WERI-Rb-1 (cell line): ENCODE measurements around the gene PTPRG.

Source experiments
- DNase-seq: peaks from one replicate; pipeline ENCODE4 v3.0.0-alpha.2; 2020
- H3K27ac ChIP-seq: fragments of 250-450 bp; sonication (Bioruptor Pico); 2 replicates; pipeline ENCODE4 v1.5.1; 2020; ENCODE audit warnings: mild to moderate bottlenecking, moderate library complexity
- H3K27me3 ChIP-seq: fragments of 250-450 bp; sonication (Bioruptor Pico); 2 replicates; pipeline ENCODE4 v1.5.1; 2021; ENCODE audit warnings: mild to moderate bottlenecking, low read depth, moderate library complexity; ENCODE audit not compliant: insufficient read depth, severe bottlenecking
- H3K36me3 ChIP-seq: fragments of 250-450 bp; sonication (Bioruptor Pico); 2 replicates; pipeline ENCODE4 v1.5.1; 2020; ENCODE audit warnings: mild to moderate bottlenecking, moderate library complexity
- H3K4me3 ChIP-seq: 2 replicates; pipeline ENCODE4 v1.5.1; 2011; ENCODE audit warnings: low read depth, mild to moderate bottlenecking, control low read depth, low read length
- H3K9me3 ChIP-seq: fragments of 250-450 bp; sonication (Bioruptor Pico); 2 replicates; pipeline ENCODE4 v1.5.1; 2021; ENCODE audit warnings: mild to moderate bottlenecking, moderate library complexity; ENCODE audit not compliant: severe bottlenecking
- CTCF ChIP-seq: IDR thresholded peaks from 2 replicates; pipeline ENCODE4 v1.5.1; 2011; ENCODE audit warnings: low read depth, mild to moderate bottlenecking, control low read depth, inconsistent platforms, low read length

Gene PTPRG

GRCh38 chr3:61793056-61793455 is 231.7 kb downstream of the PTPRG start:
- no peak for DNase-seq
- Histone ChIP-seq H3K36me3 (no peaks in the 10 kb centered on the region; the same call in 1 of the 2 replicates), H3K4me3 (no peak overlapping the region), H3K27me3 (no peaks in the 10 kb centered on the region), H3K9me3 (peaks cover 2% of the 10 kb centered on the region), H3K27ac (no peak overlapping the region)
- no peak for TF ChIP-seq CTCF

DNA sequence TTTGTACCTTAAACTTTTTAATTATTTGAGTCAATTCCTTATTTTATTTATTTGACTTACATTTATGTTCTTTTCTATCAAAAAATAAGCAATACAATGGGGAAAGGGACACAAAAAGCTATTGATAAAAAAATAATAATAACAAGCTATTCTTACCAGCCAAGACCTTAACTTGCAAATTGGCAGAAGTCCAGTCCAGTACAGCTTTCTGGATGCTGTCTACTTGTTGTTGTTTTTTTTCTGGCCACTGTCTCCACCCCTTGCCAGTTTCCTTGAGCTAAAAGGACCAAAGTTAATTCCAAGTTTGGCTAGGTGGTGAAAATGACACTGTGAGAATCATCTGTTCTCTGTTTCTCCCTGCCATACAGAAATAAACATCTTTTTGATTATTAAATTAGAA is 232.2 kb downstream of the PTPRG start:
- no peaks in the 10 kb centered on the region for H3K27me3 ChIP-seq
- no peak for TF ChIP-seq CTCF

DNA sequence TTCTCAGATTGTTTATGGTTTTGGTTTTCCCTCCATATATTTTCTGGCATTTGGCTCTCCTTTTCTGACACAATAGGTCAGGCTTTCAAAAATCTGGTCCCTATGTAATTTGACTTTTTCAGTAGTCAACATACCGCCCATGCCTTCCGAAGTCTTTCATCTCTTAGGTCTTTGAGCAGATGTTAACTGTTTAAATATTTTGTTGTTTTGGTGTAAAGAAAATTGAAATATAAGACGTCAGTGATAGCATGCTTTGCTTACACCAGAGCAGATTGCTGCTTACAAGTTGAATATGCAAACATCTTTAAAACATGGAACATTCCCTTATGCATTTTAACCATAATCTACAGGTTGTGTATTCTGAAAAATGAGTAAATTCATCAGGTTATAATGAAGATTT is 233.0 kb downstream of the PTPRG start:
- H3K9me3 ChIP-seq = peaks cover 2% of the 10 kb centered on the region
- no peak overlapping the region for H3K27ac ChIP-seq
- no peak overlapping the region for H3K4me3 ChIP-seq
- no peaks in the 10 kb centered on the region for H3K36me3 ChIP-seq
- H3K27me3 ChIP-seq = no peaks in the 10 kb centered on the region
- DNase-seq = no peak
- TF ChIP-seq CTCF = no peak

More for the DNA sequence above, 232.2 kb downstream of the PTPRG start:
- H3K36me3 ChIP-seq = no peaks in the 10 kb centered on the region; the same call in 1 of the 2 replicates
- no peak overlapping the region for H3K4me3 ChIP-seq
- H3K9me3 ChIP-seq = peaks cover 2% of the 10 kb centered on the region
- no peak for DNase-seq
- no peak overlapping the region for H3K27ac ChIP-seq

- Histone ChIP-seq H3K9me3 (peaks cover 2% of the 10 kb centered on the region), H3K27me3 (no peaks in the 10 kb centered on the region), H3K4me3 (no peak overlapping the region), H3K27ac (no peak overlapping the region), H3K36me3 (no peaks in the 10 kb centered on the region)
- DNase-seq = no peak
- no peak for TF ChIP-seq CTCF
These were observed 233.6 kb downstream of the PTPRG start for GRCh38 chr3:61794961-61795360.

- Histone ChIP-seq H3K4me3 (no peak overlapping the region), H3K27ac (peak overlapping the region; percentile 9), H3K36me3 (no peaks in the 10 kb centered on the region), H3K27me3 (no peaks in the 10 kb centered on the region), H3K9me3 (peaks cover 2% of the 10 kb centered on the region)
- peak; percentile 36 for DNase-seq
- no peak for TF ChIP-seq CTCF
These were observed 234.8 kb downstream of the PTPRG start for GRCh38 chr3:61796088-61796680.

DNA sequence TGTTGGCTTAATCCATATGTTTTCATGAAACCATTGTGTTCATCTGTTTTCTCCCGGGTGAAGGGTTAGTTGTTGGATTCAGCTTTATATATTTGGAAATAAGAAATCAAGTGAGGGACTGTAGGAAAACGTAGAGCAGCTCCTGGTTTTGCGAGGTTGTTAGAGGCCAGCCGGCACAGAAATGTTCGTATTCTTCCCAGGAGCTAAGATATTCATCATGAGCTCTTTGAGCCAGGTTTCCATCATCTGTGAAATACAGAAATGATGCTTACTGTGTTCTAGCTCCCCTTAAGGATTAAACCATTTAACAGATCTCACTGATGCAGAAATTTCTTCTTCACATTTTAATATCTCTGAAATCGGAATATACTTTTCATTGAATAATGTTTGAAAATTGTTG is 235.5 kb downstream of the PTPRG start:
- no peaks in the 10 kb centered on the region; the same call in 1 of the 2 replicates for H3K36me3 ChIP-seq
- TF ChIP-seq CTCF = no peak
- H3K9me3 ChIP-seq = peaks cover 2% of the 10 kb centered on the region
- no peak for DNase-seq
- H3K27ac ChIP-seq = peak overlapping the region; percentile 9
- no peaks in the 10 kb centered on the region for H3K27me3 ChIP-seq
- H3K4me3 ChIP-seq = no peak overlapping the region
